Superior temporal gyrus (tissue), 1 donor: ENCODE results near the gene ADORA1.

ENCODE experiments used
- DNase-seq: peaks from one replicate; pipeline ENCODE4 v3.0.0-alpha.2; 2016; ENCODE audit errors: extremely low spot score

ADORA1 gene

GRCh38 chr1:203127666-203128430, at the start of gene ADORA1:
Gene ADORA1 (plus strand): TSS chr1:203127726. CDS start chr1:203128842, 1,116 bp downstream.
- peak; percentile 88 for DNase-seq

- no peak for DNase-seq
These were observed 49.6 kb upstream of the ADORA1 start for GRCh38 chr1:203077956-203078355.

GRCh38 chr1:203078478-203078877, 49.0 kb upstream of the ADORA1 start:
- no peak for DNase-seq

- DNase-seq = no peak
These were observed 47.1 kb upstream of the ADORA1 start for GRCh38 chr1:203080456-203080855.

GRCh38 chr1:203081465-203082230, 45.9 kb upstream of the ADORA1 start:
- no peak for DNase-seq

GRCh38 chr1:203082231-203082505, 45.4 kb upstream of the ADORA1 start:
- DNase-seq = no peak

GRCh38 chr1:203082571-203083462, 44.7 kb upstream of the ADORA1 start:
- DNase-seq = no peak

GRCh38 chr1:203083463-203083921, 44.0 kb upstream of the ADORA1 start:
- DNase-seq = no peak

- DNase-seq = no peak
These were observed 42.7 kb upstream of the ADORA1 start for GRCh38 chr1:203084588-203085527.

- no peak for DNase-seq
These were observed 41.8 kb upstream of the ADORA1 start, which contains the start of gene MYOG for GRCh38 chr1:203085528-203086406. Gene MYOG (minus strand): TSS chr1:203086012. CDS start chr1:203085961, 51 bp downstream.

GRCh38 chr1:203086992-203087763, 40.3 kb upstream of the ADORA1 start:
- DNase-seq = no peak

GRCh38 chr1:203088441-203088840, 39.1 kb upstream of the ADORA1 start:
- DNase-seq = no peak

- no peak for DNase-seq
These were observed 38.4 kb upstream of the ADORA1 start for GRCh38 chr1:203089001-203089650.

- no peak for DNase-seq
These were observed 37.9 kb upstream of the ADORA1 start for GRCh38 chr1:203089651-203090045.

- DNase-seq = no peak
These were observed 36.9 kb upstream of the ADORA1 start for GRCh38 chr1:203090421-203091198.

GRCh38 chr1:203091199-203091477, 36.4 kb upstream of the ADORA1 start:
- no peak for DNase-seq

GRCh38 chr1:203091761-203092330, 35.7 kb upstream of the ADORA1 start:
- no peak for DNase-seq
